ENCODE data around the gene AFF3.
A peak's percentile ranks its signal among the peaks of the same experiment; 100 is the strongest.
"Not testable (repeated sequence)": the region's sequence is repeated elsewhere in the genome, so short reads cannot be mapped to it uniquely, and the experiment has no call there.

AFF3 gene

DNA sequence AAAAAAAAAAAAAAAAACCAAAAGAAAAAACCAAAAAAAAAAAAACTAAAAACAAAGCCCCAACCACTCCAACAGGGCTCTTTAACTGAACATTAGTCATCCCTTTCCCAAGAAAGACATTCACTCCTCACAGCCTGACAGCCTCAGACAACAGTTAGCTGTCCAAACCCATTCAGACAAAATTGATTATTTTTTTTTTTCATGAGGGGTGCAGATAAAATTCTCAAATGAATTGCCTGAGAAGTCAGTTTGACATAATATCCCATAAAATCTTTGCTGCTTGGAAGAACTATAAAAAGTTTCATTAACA lies 446.5 kb downstream of the AFF3 start:
- DNase-seq (ENCODE audit: low spot score): no peak

DNA sequence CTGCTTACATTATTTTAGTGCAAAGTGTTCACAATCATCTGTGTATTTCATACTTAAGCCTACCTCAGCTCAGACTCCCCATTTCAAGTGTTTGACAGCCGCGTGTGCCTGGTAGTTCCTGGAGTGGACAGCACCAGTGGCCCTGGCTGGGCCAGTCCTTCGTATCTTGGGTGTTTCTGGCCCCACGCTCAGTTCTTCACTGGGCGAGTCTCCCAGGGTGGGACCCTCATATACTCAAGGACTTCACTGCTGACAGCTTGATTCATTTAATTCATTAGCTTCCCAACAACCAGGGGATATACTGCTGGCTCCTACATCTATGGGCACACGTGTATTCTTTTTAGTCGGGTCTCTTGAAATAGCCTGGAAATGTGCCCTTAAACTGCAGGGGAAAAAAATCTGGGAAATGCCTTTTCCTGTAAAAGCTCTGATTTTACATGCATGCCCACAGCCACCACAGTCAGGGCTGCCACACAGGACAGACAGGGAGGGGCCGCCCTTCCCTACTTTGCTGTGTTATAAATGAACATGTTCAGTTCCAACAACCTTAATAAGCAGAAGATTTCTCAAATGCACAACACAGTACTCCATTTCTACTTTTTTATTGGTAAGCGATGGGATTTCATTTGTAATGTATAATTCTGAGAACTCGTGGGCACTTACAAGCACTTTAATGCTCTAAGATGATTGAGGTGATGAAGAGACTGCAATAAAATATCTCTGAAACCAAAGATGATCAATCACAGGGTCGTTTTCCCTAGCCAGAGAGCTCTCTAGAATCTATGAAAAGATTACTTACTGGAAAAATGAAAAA lies 447.1 kb downstream of the AFF3 start:
- DNase-seq (ENCODE audit: low spot score): no peak

DNA sequence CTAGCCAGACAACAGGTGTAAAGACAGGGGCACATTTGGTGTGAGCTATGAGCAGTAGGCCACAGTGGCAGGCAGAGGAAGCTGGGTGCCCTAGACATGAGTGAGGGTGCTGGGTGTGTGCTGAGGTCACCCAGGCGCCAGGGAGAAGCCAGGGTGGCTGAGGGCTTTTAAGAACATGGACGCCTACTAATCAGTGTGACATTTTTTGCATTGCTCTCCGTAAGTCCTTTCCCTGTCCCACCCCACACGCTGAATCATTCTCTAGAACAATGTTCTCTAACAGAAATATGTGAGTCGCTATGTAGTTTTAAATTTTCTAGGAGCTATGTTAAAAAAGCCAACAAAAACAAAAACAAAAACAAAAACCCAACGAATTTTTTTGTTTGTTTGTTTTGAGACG lies 448.1 kb downstream of the AFF3 start:
- DNase-seq (ENCODE audit: low spot score): no peak

GRCh38 chr2:99692785-99693184 lies 449.6 kb downstream of the AFF3 start:
- no peak for DNase-seq (ENCODE audit: low spot score)

DNA sequence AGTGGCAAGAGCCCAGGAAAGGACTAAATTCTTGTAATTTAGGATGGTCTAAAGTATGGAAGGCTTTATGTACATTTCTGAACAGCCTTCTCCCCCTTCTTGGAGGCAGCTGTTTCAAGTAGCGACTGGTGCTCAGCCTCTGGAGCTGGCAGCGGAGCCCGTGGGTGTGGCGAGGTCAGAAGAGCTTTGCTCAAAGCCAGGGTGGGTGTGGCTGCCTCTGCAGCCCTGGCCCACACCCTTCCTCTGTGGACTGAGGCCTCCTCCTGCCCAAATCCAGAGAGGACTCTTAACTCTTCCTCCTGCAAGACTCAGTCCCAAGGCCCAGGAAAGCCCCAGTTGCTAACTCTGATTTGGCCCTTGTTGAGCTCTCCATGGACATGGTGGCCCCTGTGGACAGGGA lies 450.5 kb downstream of the AFF3 start:
- no peak for DNase-seq (ENCODE audit: low spot score)

DNA sequence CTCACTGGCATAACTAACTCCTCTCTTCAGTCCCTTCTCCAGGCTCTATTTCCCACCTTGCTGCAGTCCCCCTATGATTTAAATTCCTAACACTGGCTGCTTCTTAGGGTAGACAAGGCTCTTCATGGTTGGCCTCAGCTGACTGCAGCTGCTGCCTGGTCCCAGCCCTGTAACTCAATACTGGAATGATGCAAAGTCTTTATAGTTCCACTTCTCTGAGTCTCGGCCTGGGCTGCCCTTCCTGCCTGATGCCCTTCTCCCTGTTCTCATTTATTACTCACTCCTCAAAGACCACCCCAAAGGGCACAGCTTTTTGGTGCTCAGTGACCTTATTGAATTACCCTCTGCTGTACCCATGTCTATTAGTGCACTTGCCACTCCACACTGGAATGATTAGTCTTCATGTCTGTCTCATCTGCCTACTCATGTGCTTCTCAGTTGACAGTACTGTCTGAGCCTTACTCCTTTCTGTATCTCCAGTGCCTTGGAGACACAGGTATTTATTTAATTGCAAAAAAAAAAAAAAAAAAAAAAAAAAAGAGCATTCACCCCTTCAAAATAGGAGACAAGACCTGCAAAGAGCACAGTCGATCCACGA lies 453.1 kb downstream of the AFF3 start:
- DNase-seq (ENCODE audit: low spot score): no peak

DNA sequence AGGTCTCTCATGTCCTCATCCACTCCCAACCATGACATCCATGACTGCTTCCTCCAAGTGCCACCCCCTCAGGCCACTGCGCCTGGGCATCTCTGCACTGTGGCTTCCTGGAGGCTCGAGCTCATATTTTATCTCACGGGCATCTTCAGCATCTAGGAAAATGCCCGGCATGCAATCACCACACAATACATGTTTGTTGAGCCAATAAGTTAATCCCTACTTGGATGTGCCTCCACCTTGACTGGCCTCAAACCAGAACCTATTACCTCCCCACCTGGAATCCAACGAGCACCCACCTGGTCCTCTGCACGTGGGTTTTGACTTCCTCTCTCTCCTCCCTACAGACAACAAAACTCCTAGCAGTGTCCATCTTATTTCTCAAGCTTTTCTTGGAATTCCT lies 453.7 kb downstream of the AFF3 start:
- DNase-seq (ENCODE audit: low spot score): no peak

- DNase-seq (ENCODE audit: low spot score): peak; percentile 27
Measured at GRCh38 chr2:99682275-99683060, 459.9 kb downstream of the AFF3 start.

GRCh38 chr2:99680946-99681345 lies 461.4 kb downstream of the AFF3 start:
- peak; percentile 61 for DNase-seq (ENCODE audit: low spot score)

- DNase-seq (ENCODE audit: low spot score): no peak
Measured at GRCh38 chr2:99679518-99679917, 462.9 kb downstream of the AFF3 start.

DNA sequence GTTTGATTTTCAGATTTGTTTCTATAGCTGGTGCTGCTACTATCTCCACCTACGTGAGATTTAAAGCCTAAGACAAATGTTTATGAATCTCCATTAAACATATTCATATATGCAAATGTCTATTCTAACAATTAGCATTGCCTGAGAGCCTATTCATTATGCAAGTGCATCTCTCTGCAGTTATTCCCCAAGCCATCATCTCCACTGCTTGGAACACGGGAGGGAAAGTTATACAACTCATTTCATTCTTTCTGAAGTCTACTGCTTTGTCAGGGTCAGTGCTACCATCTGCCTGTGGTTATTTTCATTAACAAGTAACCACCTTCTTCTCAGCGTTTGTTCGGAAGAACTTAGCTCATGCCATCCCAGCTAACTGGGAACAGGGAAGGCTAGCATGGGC lies 463.8 kb downstream of the AFF3 start:
- no peak for DNase-seq (ENCODE audit: low spot score)

- no peak for DNase-seq (ENCODE audit: low spot score)
Measured at GRCh38 chr2:99677814-99678213, 464.6 kb downstream of the AFF3 start.

- no peak for DNase-seq (ENCODE audit: low spot score)
Measured at GRCh38 chr2:99675130-99675661, 467.2 kb downstream of the AFF3 start.

- DNase-seq (ENCODE audit: low spot score): no peak
Measured at GRCh38 chr2:99674090-99674489, 468.3 kb downstream of the AFF3 start.

- DNase-seq (ENCODE audit: low spot score): no peak
Measured at GRCh38 chr2:99672766-99673350, 469.5 kb downstream of the AFF3 start.

DNA sequence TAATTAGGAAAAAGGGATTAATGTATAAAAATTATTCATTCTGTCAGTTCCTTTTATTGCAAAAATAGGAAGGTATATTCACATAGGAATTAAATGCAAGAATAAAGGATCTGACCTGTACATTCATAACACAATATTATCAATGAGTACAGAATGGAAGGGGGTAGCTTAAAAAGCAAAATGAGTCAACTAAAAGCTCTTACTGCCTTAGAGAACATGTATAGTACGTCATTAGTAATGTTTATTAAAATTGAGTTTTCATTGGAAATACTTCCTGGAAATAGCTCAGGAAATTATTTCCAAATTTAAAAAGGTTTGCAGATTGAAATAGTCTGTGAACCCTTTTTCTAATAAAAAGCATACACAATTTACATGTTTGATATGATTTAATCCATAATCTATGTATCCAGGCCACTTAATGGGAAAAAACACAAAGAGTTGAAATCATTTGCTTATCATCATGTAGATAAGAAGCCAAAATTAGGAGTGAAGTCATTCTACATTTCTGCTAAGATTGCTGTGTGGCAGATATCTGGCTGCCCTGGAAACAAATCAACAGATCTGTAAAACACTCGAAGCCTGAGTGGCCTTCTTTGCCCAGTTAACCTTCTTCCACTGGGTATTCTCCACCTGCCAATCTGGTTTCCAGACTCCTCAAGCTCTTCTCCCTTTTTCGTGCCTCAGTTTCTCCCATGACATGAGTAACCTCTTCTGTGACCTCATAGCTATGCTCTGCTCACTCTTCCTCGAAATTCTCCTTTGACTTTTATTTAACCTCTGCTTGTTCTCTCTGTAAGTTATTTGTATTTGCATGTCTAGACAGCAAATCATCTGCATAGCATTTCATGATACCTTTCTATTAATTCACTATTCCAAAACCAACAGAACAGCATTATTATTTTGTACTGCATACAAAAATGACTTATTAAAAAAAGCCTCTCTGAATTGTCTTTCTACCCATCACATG lies 471.3 kb downstream of the AFF3 start:
- DNase-seq (ENCODE audit: low spot score): no peak

DNA sequence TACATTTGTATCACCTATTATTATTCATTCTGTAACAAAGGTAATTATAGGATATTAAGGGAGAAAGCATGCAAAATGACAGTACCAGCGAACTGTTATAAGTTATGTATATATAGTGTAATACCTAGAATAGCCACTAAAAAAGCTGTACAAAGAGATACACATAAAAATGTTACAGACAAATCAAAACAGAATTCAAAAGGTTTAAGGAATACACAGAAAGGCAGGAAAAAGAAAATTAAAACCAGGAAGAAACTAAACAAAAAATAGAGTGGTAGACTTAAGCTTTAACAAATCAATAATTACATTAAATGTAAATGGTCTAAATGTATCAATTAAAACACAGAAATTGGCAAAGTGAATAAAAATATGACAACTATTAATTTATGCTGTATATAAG lies 476.1 kb downstream of the AFF3 start:
- no peak for DNase-seq (ENCODE audit: low spot score)

DNA sequence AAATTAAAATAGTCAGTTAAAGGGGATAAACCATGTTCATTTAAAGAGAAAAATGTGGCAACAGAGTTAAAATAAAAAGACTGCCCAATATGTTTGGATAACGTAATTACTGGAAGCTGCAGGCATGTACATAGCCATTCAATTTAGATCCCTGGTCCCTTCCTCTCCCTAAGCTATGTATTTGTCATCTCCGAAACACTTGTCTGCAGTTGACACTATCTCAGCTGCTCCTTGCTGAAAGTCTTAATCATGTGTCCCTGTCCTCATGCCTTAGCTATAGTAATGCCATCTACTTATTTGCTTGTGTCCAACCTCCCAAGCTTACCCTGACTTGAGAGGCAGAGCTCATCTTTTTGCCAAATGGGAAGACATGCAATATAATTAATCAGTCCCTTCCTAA lies 478.7 kb downstream of the AFF3 start:
- DNase-seq (ENCODE audit: low spot score): no peak

GRCh38 chr2:99662761-99663341 lies 479.5 kb downstream of the AFF3 start:
- peak; percentile 58 for DNase-seq (ENCODE audit: low spot score)

DNA sequence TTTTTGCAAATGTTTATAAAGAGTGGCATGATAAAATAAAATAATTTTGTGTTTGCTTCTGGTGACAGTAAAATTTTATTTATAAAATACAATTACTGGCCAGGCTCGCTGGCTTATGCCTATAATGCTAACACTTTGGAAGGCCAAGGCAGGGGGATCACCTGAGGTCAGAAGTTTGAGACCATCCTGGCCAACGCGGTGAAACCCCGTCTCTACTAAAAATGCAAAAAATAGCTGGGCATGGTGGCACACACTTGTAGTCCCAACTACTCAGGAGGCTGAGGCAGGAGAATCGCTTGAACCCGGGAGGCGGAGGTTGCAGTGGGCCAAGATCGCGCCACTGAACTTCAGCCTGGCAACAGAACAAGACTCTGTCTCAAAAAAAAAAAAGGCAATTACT lies 480.6 kb downstream of the AFF3 start:
- DNase-seq (ENCODE audit: low spot score): not testable (repeated sequence)

Measured in hepatic stellate cell (primary cell).